Lung (tissue), 12 donors: ENCODE data around the gene PTPRT. TPM values are rescaled to one million over a fixed set of nuclear protein-coding genes. Genes with fewer than 3 reads are reported as not detected.

ENCODE experiments used
- ATAC-seq: fragments of 200-7000 bp; cut with Tn5 transposase; one replicate; pipeline ENCODE4 v1.9.1; 2020; ENCODE audit warnings: moderate number of reproducible peaks; ENCODE audit not compliant: insufficient read depth, low FRiP score
- DNase-seq, 3 donors: peaks; one replicate each; pipeline ENCODE4 v3.0.0-alpha.2; 2013 to 2017
- H3K27ac ChIP-seq, 2 donors: one replicate each; pipeline ENCODE4 v1.5.1; 2013; ENCODE audit warnings: mild to moderate bottlenecking in 2 of 2, moderate library complexity in 2 of 2, control low read depth in 1 of 2, inconsistent platforms in 1 of 2, low read depth in 1 of 2, low read length in 1 of 2
- H3K27me3 ChIP-seq, 3 donors: one replicate each; pipeline ENCODE4 v1.5.1; 2013; ENCODE audit warnings: low read length in 2 of 3; ENCODE audit not compliant: control insufficient read depth in 3 of 3, insufficient read depth in 3 of 3
- H3K36me3 ChIP-seq, 4 donors: one replicate each; pipeline ENCODE4 v1.5.1; 2013; ENCODE audit warnings: low read length in 4 of 4, mild to moderate bottlenecking in 1 of 4, moderate library complexity in 1 of 4; ENCODE audit not compliant: control insufficient read depth in 4 of 4, insufficient read depth in 4 of 4
- H3K4me1 ChIP-seq, 5 donors: one replicate each; pipeline ENCODE4 v1.5.1; 2013; ENCODE audit warnings: low read length in 5 of 5, mild to moderate bottlenecking in 2 of 5, moderate library complexity in 1 of 5; ENCODE audit not compliant: control insufficient read depth in 5 of 5, insufficient read depth in 5 of 5
- H3K4me3 ChIP-seq: one replicate; pipeline ENCODE4 v1.5.1; 2013; ENCODE audit warnings: mild to moderate bottlenecking, control low read depth, moderate library complexity
- H3K9ac ChIP-seq, 2 donors: one replicate each; pipeline ENCODE4 v1.5.1; 2013; ENCODE audit warnings: low read length in 2 of 2, control low read depth in 1 of 2; ENCODE audit not compliant: insufficient read depth in 1 of 2
- H3K9me3 ChIP-seq, 4 donors: one replicate each; pipeline ENCODE4 v1.5.1; 2013; ENCODE audit warnings: low read length in 3 of 4, mild to moderate bottlenecking in 1 of 4, moderate library complexity in 1 of 4; ENCODE audit not compliant: control insufficient read depth in 4 of 4, insufficient read depth in 3 of 4
- WGBS, 2 donors: extraction: QIAGEN DNeasy Blood & Tissue Kit; methylation state at CpG; one replicate each; pipeline ENCODE4 v1.1.7; 2013; 5-methylcytosine and 5-hydroxymethylcytosine counted together
- polyA plus RNA-seq, 2 donors: library from polyadenylated mRNA; stranded (reverse); fragments of 200-250 nt; gene quantifications; one replicate each; pipeline ENCODE4 v1.2.1, GENCODE V29; 2013
- total RNA-seq, 2 donors: library from RNA; depleted of rRNA in 1 of 2; stranded (reverse); fragments of >200 nt in 1 of 2; gene quantifications; one replicate each; pipeline ENCODE4 v1.2.1, GENCODE V29; 2014 to 2021
- TF ChIP-seq, protein P1 (sequence below): IDR thresholded peaks from 2 replicates; pipeline ENCODE4 v1.5.1; 2012; ENCODE audit warnings: mild to moderate bottlenecking; ENCODE audit errors: control extremely low read depth, extremely low read depth
- donor health status: control.
- donor health status: control.
- donor health status: Bipolar disorder and iron deficiency.
- donor health status: healthy.
- donor health status: DM: yes; HTN: yes; CAD: no.

Gene PTPRT
- total and polyA plus RNA-seq, 4 donors, result 0.37 to 13.8 (median 6.1) TPM

DNA sequence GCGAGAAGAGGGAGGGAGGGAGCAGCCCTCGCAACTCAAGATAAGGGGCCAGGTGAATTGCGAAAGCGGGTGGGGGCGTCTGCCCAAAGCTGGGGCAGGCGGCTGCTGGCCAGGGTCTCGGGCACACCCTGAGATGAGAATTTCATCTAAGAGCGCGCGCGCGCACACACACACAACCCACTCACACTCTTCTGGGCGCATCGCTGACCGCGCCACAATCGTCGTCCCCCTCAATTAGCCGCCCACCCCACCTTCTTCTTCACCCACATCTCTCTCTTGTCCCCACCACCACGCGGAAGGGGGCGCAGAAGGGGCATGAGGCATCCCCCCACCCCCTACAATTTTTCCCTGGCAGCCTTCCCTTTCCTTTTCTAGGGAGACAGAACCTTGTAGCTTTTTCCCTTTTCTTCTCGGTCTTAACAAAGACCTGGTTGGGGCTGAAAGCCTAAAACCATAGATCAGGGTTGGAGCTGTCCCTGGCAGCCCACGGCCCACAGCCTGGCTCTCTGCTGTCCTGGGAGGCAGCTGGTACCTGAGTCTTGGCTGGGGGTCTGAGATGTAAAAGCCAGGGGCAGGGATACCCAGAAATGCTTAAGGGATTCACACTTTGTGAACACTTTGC, 737 bp upstream of the PTPRT start:
- ATAC-seq, result no peak
- WGBS, 2 donors, result 8 to 11% methylated on average over 20 to 24 of the region's 24 CpGs
- Histone ChIP-seq H3K36me3 (no peaks in the 10 kb centered on the region), H3K9me3 (peaks cover 0 to 3% (median 0%) of the 10 kb centered on the region in 4 donors), H3K4me3 (no peak overlapping the region), H3K27ac (no peak overlapping the region), H3K4me1 (peaks cover 0 to 5% (median 0%) of the 10 kb centered on the region in 5 donors), H3K27me3 (peaks cover 16 to 46% (median 39%) of the 10 kb centered on the region in 3 donors), H3K9ac (no peak overlapping the region)
- DNase-seq, result no peak
- TF ChIP-seq, protein P1, sequence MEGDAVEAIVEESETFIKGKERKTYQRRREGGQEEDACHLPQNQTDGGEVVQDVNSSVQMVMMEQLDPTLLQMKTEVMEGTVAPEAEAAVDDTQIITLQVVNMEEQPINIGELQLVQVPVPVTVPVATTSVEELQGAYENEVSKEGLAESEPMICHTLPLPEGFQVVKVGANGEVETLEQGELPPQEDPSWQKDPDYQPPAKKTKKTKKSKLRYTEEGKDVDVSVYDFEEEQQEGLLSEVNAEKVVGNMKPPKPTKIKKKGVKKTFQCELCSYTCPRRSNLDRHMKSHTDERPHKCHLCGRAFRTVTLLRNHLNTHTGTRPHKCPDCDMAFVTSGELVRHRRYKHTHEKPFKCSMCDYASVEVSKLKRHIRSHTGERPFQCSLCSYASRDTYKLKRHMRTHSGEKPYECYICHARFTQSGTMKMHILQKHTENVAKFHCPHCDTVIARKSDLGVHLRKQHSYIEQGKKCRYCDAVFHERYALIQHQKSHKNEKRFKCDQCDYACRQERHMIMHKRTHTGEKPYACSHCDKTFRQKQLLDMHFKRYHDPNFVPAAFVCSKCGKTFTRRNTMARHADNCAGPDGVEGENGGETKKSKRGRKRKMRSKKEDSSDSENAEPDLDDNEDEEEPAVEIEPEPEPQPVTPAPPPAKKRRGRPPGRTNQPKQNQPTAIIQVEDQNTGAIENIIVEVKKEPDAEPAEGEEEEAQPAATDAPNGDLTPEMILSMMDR, result no peak

DNA sequence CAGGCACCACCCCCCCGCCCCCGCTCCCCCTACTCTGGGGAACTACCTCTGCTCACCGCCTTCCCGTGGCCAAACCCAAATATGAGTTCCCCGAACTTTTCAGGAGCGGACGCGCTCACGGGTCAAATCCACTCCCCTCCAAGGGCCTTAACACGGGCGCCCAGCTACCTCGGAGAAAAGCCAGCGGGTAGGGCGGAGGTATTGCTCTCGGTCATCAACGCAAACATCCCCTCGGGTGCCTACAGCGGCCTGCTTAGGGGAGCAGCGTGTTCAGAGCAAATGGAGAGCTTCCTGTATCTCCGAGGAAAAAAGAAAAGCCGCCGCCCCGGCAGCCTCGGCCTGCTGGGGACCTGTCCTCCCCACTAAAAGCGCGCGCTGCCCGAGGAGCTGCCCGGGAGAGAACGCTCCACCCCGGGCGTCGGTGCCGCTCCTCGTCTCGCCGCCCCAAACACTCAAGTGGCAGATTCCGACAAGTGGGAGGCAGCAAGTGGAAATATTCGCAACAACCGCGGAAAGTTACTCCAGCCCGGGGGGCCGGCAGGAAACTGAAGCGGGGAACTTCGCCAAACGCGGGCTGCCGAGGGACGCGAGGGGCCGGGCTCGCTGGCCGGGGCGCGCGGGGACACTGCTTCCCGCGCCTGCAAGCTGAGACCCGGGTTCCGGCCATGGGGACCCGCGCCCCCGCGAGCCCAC, 699 bp downstream of the PTPRT start:
- H3K27me3 ChIP-seq, result peaks cover 16 to 43% (median 39%) of the 10 kb centered on the region in 3 donors
- TF ChIP-seq, protein P1, result no peak
- no peak overlapping the region for H3K4me3 ChIP-seq
- no peaks in the 10 kb centered on the region for H3K36me3 ChIP-seq
- 1 to 2% methylated on average over 64 of the region's 64 CpGs for WGBS, 2 donors
- DNase-seq (no peak), ATAC-seq (no peak)
- peaks cover 0 to 3% (median 0%) of the 10 kb centered on the region in 4 donors for H3K9me3 ChIP-seq
- H3K27ac ChIP-seq, result no peak overlapping the region
- H3K9ac ChIP-seq, result no peak overlapping the region
- peaks cover 0 to 6% (median 0%) of the 10 kb centered on the region in 5 donors for H3K4me1 ChIP-seq

DNA sequence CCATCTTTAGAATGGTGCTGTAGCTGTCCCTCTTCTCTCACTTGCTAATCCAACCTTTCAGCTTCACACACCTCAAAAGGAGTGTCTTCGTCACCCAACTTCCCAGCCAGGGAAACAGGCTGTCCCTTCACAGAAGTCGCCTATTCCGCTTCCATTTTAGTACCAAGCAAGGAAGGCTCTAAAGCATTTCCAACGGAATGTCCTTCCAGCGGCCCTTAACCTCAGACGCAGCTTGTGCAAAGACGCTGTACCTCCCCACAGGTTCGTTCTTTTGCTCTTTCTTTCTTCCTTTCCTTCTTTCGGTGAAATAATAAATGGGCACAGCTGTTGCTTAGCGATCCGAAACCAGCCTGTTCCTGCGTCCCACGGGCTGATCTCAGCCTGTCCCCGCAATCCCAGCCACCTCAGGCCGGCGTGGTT, 1.5 kb downstream of the PTPRT start:
- H3K27me3 ChIP-seq, result peaks cover 16 to 43% (median 39%) of the 10 kb centered on the region in 3 donors

More for the DNA sequence above, 1.5 kb downstream of the PTPRT start:
- peaks cover 0 to 3% (median 0%) of the 10 kb centered on the region in 4 donors for H3K9me3 ChIP-seq
- ATAC-seq (no peak), DNase-seq (no peak)
- WGBS, 2 donors, result 3 to 5% methylated on average over 16 of the region's 16 CpGs
- no peak overlapping the region for H3K9ac ChIP-seq
- TF ChIP-seq, protein P1, result no peak
- no peaks in the 10 kb centered on the region for H3K36me3 ChIP-seq
- peaks cover 0 to 11% (median 0%) of the 10 kb centered on the region in 5 donors for H3K4me1 ChIP-seq
- no peak overlapping the region for H3K27ac ChIP-seq
- H3K4me3 ChIP-seq, result no peak overlapping the region
